ENCODE data around the gene PAQR6. TPM values are rescaled to one million over a fixed set of nuclear protein-coding genes. Genes with fewer than 3 reads are reported as not detected.

PAQR6 gene
- total RNA-seq, 1 donor from 2014 or later: 32.0 TPM

- no peaks in the 10 kb centered on the region for H3K27me3 Mint-ChIP-seq (ENCODE audit: low read depth)
- peaks cover 25% of the 10 kb centered on the region for H3K36me3 Mint-ChIP-seq
- no peak for DNase-seq (ENCODE audit: low spot score in 2 of 2, unreplicated experiment in 2 of 2)
- peak overlapping the region; percentile 15 for H3K4me3 Mint-ChIP-seq
- no peak for TF ChIP-seq CTCF (IDR thresholded peaks at IDR 0.05; ENCODE audit: unreplicated experiment)
- H3K4me1 Mint-ChIP-seq: peaks cover 33% of the 10 kb centered on the region
- no peak overlapping the region for H3K27ac Mint-ChIP-seq
- no peaks in the 10 kb centered on the region for H3K9me3 Mint-ChIP-seq
Observed at GRCh38 chr1:156279837-156280236, 32.0 kb upstream of the PAQR6 start.

DNA sequence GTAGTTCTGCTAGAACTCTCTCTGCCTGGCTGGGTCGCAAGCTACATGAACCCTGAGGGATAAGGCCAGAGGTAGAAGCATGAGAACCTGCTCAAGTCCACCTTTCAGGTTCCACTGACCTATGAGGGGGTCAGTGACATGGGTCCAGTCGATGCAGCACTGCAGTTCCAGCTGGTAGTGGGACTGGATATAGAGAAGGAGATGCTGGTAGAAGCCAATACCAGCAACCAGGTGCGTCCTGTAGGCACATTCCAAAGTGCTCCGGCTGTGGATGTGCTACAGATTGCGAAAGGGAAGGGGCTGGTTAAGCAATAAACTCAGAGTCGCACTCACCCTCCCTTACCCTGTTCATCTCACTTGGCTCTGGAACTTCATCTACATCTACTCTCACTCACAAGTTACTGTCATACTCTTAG is 29.1 kb upstream of the PAQR6 start:
- no peak overlapping the region for H3K4me3 Mint-ChIP-seq
- H3K9me3 Mint-ChIP-seq: no peaks in the 10 kb centered on the region
- no peak overlapping the region for H3K27ac Mint-ChIP-seq
- H3K27me3 Mint-ChIP-seq (ENCODE audit: low read depth): no peaks in the 10 kb centered on the region
- DNase-seq (ENCODE audit: low spot score in 2 of 2, unreplicated experiment in 2 of 2): no peak
- no peak for TF ChIP-seq CTCF (IDR thresholded peaks at IDR 0.05; ENCODE audit: unreplicated experiment)
- H3K4me1 Mint-ChIP-seq: peaks cover 14% of the 10 kb centered on the region
- H3K36me3 Mint-ChIP-seq: peaks cover 47% of the 10 kb centered on the region

DNA sequence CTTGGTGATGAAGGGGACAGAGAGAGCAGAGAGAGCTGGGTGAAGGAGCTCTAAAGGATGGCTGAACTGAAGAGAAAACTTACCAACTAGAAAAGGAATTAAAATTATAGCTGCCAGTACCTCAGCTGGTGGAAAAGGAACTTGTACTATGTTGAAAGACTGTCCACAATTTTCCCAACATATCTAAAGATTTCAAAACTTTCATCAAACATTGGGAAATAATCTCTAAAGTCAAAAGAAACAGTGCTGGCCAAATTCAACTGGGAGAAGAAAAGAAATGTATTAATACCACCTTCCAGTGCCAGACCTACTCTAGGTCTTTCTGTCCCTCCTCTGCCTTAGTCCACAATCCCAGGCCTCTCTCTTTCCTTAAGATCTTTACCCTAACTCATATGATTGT is 28.7 kb upstream of the PAQR6 start:
- H3K36me3 Mint-ChIP-seq: peaks cover 50% of the 10 kb centered on the region
- no peak overlapping the region for H3K4me3 Mint-ChIP-seq

GRCh38 chr1:156270314-156270713 is 22.5 kb upstream of the PAQR6 start:
- TF ChIP-seq CTCF (IDR thresholded peaks at IDR 0.05; ENCODE audit: unreplicated experiment): no peak
- Mint-ChIP-seq H3K9me3 (no peaks in the 10 kb centered on the region), H3K36me3 (peaks cover 59% of the 10 kb centered on the region), H3K4me3 (no peak overlapping the region), H3K27me3 (ENCODE audit: low read depth) (no peaks in the 10 kb centered on the region), H3K27ac (no peak overlapping the region), H3K4me1 (no peaks in the 10 kb centered on the region)
- DNase-seq (ENCODE audit: low spot score in 2 of 2, unreplicated experiment in 2 of 2): no peak

More for the DNA sequence above, 28.7 kb upstream of the PAQR6 start:
- DNase-seq (ENCODE audit: low spot score in 2 of 2, unreplicated experiment in 2 of 2): no peak
- Mint-ChIP-seq H3K27me3 (ENCODE audit: low read depth) (no peaks in the 10 kb centered on the region), H3K9me3 (no peaks in the 10 kb centered on the region), H3K27ac (no peak overlapping the region), H3K4me1 (peaks cover 11% of the 10 kb centered on the region)
- TF ChIP-seq CTCF (IDR thresholded peaks at IDR 0.05; ENCODE audit: unreplicated experiment): no peak

DNA sequence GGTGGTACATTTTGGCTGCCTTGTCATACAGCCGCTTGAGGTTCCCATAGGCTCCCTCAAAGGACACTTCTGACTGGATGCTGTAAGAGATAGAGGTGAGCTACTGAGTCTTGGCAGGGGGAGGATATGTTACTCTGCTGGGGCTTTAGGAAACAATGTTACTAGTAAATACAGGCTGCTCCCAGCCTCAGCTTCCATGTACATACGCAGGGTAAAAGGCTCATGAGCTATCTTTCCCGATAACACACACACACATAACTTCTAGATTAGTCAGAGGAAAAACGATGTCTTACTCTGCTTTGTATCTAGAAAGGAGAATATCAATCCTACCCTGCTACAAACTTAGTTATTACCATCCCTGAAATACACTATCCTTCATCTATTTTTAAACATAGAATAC is 20.5 kb upstream of the PAQR6 start:
- Mint-ChIP-seq H3K4me1 (no peaks in the 10 kb centered on the region), H3K27ac (no peak overlapping the region), H3K4me3 (no peak overlapping the region), H3K9me3 (no peaks in the 10 kb centered on the region), H3K36me3 (peaks cover 56% of the 10 kb centered on the region), H3K27me3 (ENCODE audit: low read depth) (no peaks in the 10 kb centered on the region)
- no peak for TF ChIP-seq CTCF (IDR thresholded peaks at IDR 0.05; ENCODE audit: unreplicated experiment)
- DNase-seq (ENCODE audit: low spot score in 2 of 2, unreplicated experiment in 2 of 2): no peak

DNA sequence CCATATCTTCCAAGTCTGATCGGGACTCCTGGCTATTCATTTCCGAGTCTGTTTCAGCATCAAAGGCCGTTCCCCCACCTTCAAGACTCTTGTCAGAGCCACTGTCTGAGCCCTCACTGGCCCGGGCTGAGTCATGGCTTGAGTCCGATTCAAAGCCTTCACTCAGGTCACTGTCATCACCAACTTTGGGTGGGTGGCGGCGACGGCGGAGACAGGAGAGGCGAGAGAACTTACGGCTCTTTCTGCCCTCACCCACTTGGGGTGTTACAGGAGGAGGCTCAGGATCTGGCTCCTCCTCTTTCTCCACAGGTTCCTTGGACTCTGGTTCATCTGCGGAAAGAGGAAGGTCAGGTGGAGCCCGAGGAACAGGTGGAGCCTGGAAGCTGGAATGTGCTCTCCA is 18.2 kb upstream of the PAQR6 start:
- Mint-ChIP-seq H3K4me3 (no peak overlapping the region), H3K9me3 (no peaks in the 10 kb centered on the region), H3K27me3 (ENCODE audit: low read depth) (no peaks in the 10 kb centered on the region), H3K4me1 (no peaks in the 10 kb centered on the region), H3K27ac (no peak overlapping the region), H3K36me3 (peaks cover 55% of the 10 kb centered on the region)
- no peak for TF ChIP-seq CTCF (IDR thresholded peaks at IDR 0.05; ENCODE audit: unreplicated experiment)
- DNase-seq (ENCODE audit: low spot score in 2 of 2, unreplicated experiment in 2 of 2): no peak

All from mesothelial cell of epicardium (in vitro differentiated cells).